ENCODE measurements around the gene TMEM176B.

DNA sequence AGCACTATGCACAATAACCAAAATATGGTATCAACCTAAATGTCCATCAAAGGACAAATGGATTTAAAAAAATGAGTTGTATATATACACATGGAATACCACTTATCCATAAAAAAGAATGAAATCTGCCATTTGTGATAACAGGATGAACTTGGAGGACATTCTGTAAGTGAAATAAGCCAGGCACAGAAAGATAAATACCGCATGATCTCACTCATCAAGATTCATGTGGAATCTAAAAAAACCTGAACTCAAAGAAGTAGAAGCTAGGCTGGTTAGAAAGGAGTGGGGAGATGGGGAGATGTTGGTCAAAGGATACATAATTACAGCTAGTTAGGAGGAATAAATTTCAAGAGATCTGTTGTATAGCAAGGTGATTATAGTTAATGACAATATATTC is 34.9 kb upstream of the TMEM176B start:
- TF ChIP-seq, protein P1, sequence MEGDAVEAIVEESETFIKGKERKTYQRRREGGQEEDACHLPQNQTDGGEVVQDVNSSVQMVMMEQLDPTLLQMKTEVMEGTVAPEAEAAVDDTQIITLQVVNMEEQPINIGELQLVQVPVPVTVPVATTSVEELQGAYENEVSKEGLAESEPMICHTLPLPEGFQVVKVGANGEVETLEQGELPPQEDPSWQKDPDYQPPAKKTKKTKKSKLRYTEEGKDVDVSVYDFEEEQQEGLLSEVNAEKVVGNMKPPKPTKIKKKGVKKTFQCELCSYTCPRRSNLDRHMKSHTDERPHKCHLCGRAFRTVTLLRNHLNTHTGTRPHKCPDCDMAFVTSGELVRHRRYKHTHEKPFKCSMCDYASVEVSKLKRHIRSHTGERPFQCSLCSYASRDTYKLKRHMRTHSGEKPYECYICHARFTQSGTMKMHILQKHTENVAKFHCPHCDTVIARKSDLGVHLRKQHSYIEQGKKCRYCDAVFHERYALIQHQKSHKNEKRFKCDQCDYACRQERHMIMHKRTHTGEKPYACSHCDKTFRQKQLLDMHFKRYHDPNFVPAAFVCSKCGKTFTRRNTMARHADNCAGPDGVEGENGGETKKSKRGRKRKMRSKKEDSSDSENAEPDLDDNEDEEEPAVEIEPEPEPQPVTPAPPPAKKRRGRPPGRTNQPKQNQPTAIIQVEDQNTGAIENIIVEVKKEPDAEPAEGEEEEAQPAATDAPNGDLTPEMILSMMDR (IDR thresholded peaks at IDR 0.05; ENCODE audit: borderline replicate concordance, extremely low read depth, low read length, poor library complexity, severe bottlenecking): no peak
- TF ChIP-seq EZH2 (IDR thresholded peaks at IDR 0.05; ENCODE audit: borderline replicate concordance, low read depth, low read length, severe bottlenecking): no peak
